SU-DHL-6 (cell line): ENCODE data around the gene WDR31.

Experiments
- CTCF ChIP-seq: fragments of 200-600 bp; sonication (generic); IDR thresholded peaks from one replicate; pipeline ENCODE4 v1.5.1; 2017; ENCODE audit warnings: antibody characterized with exemption, mild to moderate bottlenecking, low read length, moderate library complexity; ENCODE audit not compliant: insufficient read depth, poor library complexity, severe bottlenecking
- EZH2phosphoT487 ChIP-seq: fragments of 200-600 bp; sonication (generic), shearing (Covaris generic); conservative IDR thresholded peaks from 2 replicates; pipeline ENCODE4 v1.6.1; 2018; ENCODE audit warnings: mild to moderate bottlenecking, antibody characterized with exemption, low read length, moderate library complexity, mixed read lengths

- TF ChIP-seq CTCF (no peak), EZH2phosphoT487 (no peak)
Measured at GRCh38 chr9:113301548-113301947, 38.5 kb downstream of the WDR31 start.
